Measurements from ENCODE around the gene VPS39. TPM values are rescaled to one million over a fixed set of nuclear protein-coding genes. Genes with fewer than 3 reads are reported as not detected.

Gene VPS39
- total and polyA plus RNA-seq, 2 of the 13 experiments (the other 11 are each of a cell fraction or from before 2014, with no cell fraction given), result 22.9 to 32.0 TPM

DNA sequence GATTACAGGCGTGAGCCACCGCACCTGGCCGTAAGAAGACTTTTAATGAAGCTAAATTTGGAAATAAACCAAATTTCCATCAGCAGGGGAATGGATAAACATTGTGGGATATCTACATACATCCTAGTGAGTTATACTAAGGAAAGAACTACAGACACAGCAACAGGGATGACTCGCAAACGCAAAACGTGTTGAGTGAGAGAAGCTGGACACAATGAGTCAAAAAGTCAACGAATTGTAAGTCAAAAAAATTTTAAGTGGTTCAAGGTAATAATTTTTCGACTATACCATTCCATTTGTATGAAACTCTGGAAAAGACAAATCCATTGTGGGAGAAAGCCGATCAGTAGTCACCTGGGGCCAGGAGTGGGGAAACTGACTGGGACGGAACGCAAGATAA, 71.6 kb downstream of the VPS39 start:
- Histone ChIP-seq H2AFZ (ENCODE audit: low read length) (no peak overlapping the region), H3K4me1 (ENCODE audit: insufficient read depth, low read length) (peaks cover 77% of the 10 kb centered on the region), H3K4me3 (replicated peaks in 1 of 3; ENCODE audit: insufficient read depth in 1 of 3, low read depth in 2 of 3, low read length in 3 of 3) (no peak overlapping the region), H4K20me1 (ENCODE audit: insufficient read depth, low read length) (no peaks in the 10 kb centered on the region), H3K27me3 (ENCODE audit: control insufficient read depth in 1 of 2, insufficient read depth in 2 of 2, low read length in 2 of 2) (0 out of 5 replicates have a peak, but pooled peaks cover 0 to 2% of the 10 kb centered on the region in 2 experiments), H3K9me3 (ENCODE audit: low read length) (peaks cover 24% of the 10 kb centered on the region), H3K9ac (ENCODE audit: insufficient read depth, low read depth, low read length) (no peak overlapping the region), H3K79me2 (ENCODE audit: insufficient read depth, low read length) (no peaks in the 10 kb centered on the region), H3K36me3 (replicated peaks in 1 of 2; ENCODE audit: control insufficient read depth in 1 of 2, insufficient read depth in 2 of 2, low read length in 2 of 2) (no peaks in the 10 kb centered on the region), H3K27ac (ENCODE audit: extremely low read length, insufficient read depth, low read length) (no peak overlapping the region), H3K4me2 (ENCODE audit: low read depth, low read length) (no peak overlapping the region)
- in situ Hi-C loops (cut with HindIII; ENCODE audit: extremely low pct_ligation_motif_present, low pct_unique_long_range_greater_than_20kb) (loop anchor here (5.0 kb wide), 2 partner anchors 69 to 149 kb away; no protein-coding TSS in a partner anchor), intact Hi-C loops (cut with micrococcal nuclease; ENCODE audit: unreplicated experiment) (loop anchor here (5.0 kb wide), 1 partner anchor 69 kb away; no protein-coding TSS in a partner anchor)
- ChIA-PET POLR2A (no interaction called here), CTCF (ENCODE audit: low intra/inter-chr PET ratio, low total read pairs) (interaction anchor here (0.8 kb wide), 1 partner anchor 70 kb away, joined by 3 read pairs; no protein-coding TSS in a partner anchor)
- TF ChIP-seq SMYD3 (CRISPR knock-in tag; IDR thresholded peaks at IDR 0.05) (no peak), ZNF451 (CRISPR knock-in tag; IDR thresholded peaks at IDR 0.05) (no peak), ZNF556 (CRISPR knock-in tag; IDR thresholded peaks at IDR 0.05; ENCODE audit: borderline replicate concordance) (no peak), GLMP (CRISPR knock-in tag; IDR thresholded peaks at IDR 0.05; ENCODE audit: borderline replicate concordance) (no peak), TOPORS (CRISPR knock-in tag; IDR thresholded peaks at IDR 0.05) (no peak), ZNF136 (CRISPR knock-in tag; IDR thresholded peaks at IDR 0.05; ENCODE audit: low read depth) (no peak), HIVEP1 (CRISPR knock-in tag; IDR thresholded peaks at IDR 0.05) (no peak), PHB2 (IDR thresholded peaks at IDR 0.05; ENCODE audit: partially characterized antibody) (no peak), ISX (CRISPR knock-in tag; conservative IDR thresholded peaks at IDR 0.05) (no peak), FOSL2 (CRISPR knock-in tag; IDR thresholded peaks at IDR 0.05) (no peak), CC2D1A (CRISPR knock-in tag; IDR thresholded peaks at IDR 0.05) (no peak), FIP1L1 (IDR thresholded peaks at IDR 0.05; ENCODE audit: borderline replicate concordance, insufficient read depth, low read depth, low read length) (no peak), MXI1 (IDR thresholded peaks at IDR 0.05; ENCODE audit: borderline replicate concordance, low read depth, low read length) (no peak), HMG20B (CRISPR knock-in tag; conservative IDR thresholded peaks at IDR 0.05) (no peak), PITX1 (CRISPR knock-in tag; IDR thresholded peaks at IDR 0.05) (no peak), NCOA2 (CRISPR knock-in tag; IDR thresholded peaks at IDR 0.05) (no peak)
- TF ChIP-seq, protein P1, sequence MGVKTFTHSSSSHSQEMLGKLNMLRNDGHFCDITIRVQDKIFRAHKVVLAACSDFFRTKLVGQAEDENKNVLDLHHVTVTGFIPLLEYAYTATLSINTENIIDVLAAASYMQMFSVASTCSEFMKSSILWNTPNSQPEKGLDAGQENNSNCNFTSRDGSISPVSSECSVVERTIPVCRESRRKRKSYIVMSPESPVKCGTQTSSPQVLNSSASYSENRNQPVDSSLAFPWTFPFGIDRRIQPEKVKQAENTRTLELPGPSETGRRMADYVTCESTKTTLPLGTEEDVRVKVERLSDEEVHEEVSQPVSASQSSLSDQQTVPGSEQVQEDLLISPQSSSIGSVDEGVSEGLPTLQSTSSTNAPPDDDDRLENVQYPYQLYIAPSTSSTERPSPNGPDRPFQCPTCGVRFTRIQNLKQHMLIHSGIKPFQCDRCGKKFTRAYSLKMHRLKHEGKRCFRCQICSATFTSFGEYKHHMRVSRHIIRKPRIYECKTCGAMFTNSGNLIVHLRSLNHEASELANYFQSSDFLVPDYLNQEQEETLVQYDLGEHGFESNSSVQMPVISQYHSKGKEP (CRISPR knock-in tag; IDR thresholded peaks at IDR 0.05), result no peak
- TF ChIP-seq, protein P2, sequence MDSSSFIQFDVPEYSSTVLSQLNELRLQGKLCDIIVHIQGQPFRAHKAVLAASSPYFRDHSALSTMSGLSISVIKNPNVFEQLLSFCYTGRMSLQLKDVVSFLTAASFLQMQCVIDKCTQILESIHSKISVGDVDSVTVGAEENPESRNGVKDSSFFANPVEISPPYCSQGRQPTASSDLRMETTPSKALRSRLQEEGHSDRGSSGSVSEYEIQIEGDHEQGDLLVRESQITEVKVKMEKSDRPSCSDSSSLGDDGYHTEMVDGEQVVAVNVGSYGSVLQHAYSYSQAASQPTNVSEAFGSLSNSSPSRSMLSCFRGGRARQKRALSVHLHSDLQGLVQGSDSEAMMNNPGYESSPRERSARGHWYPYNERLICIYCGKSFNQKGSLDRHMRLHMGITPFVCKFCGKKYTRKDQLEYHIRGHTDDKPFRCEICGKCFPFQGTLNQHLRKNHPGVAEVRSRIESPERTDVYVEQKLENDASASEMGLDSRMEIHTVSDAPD (CRISPR knock-in tag; IDR thresholded peaks at IDR 0.05), result no peak
- TF ChIP-seq, protein P3, sequence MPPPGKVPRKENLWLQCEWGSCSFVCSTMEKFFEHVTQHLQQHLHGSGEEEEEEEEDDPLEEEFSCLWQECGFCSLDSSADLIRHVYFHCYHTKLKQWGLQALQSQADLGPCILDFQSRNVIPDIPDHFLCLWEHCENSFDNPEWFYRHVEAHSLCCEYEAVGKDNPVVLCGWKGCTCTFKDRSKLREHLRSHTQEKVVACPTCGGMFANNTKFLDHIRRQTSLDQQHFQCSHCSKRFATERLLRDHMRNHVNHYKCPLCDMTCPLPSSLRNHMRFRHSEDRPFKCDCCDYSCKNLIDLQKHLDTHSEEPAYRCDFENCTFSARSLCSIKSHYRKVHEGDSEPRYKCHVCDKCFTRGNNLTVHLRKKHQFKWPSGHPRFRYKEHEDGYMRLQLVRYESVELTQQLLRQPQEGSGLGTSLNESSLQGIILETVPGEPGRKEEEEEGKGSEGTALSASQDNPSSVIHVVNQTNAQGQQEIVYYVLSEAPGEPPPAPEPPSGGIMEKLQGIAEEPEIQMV (CRISPR knock-in tag; IDR thresholded peaks at IDR 0.05; ENCODE audit: low read depth), result no peak
- DNase-seq (ENCODE audit: low spot score), result no peak
- 68% methylated on average over 11 of the region's 11 CpGs for WGBS (ENCODE audit: low lambda C conversion rate)
- no peak for FAIRE-seq
- ATAC-seq, result no peak
- no TSS peak for BruUV-seq (replicated peaks)

Data from HepG2 (cell line).